ENCODE results near the gene MPZL1.
A peak's percentile ranks its signal among the peaks of the same experiment; 100 is the strongest.
"Not testable (repeated sequence)": the region's sequence is repeated elsewhere in the genome, so short reads cannot be mapped to it uniquely, and the experiment has no call there.

Gene MPZL1

GRCh38 chr1:167812972-167813371 lies 91.2 kb downstream of the MPZL1 start:
- no peak for DNase-seq (ENCODE audit: low spot score)

- DNase-seq (ENCODE audit: low spot score) = no peak
These were observed 93.9 kb downstream of the MPZL1 start for GRCh38 chr1:167815650-167816049.

- DNase-seq (ENCODE audit: low spot score) = peak; percentile 62
These were observed 98.3 kb downstream of the MPZL1 start for GRCh38 chr1:167819849-167820683.

DNA sequence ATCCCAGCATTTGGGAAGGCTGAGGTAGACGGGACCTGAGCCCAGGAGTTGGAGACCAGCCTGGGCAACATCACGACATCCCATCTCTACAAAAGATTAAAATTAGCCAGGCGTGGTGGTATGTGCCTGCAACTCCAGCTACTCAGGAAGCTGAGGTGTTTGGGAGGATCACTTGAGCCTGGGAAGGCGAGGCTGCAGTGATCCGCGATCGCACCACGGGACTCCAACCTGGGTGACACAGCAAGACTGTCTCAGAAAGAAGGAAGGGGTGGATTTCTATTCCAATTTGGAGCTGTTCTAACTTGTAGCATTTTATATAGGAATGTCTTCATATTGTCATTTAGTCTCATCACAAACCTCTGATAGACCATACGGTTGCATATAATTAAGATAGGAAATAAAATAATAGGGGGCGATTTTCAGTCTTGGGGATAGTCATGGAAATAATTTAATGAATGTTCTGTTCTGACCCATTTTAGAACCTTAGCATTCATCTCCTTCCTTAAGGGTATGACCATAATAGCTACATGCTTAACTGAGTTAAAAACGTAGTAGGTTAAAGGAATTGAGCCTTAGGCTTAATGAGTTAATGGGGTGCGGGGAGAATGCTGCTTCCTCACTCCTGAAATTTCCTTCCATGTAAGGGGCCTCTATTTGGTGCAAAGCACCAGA lies 99.0 kb downstream of the MPZL1 start:
- no peak for DNase-seq (ENCODE audit: low spot score)

DNA sequence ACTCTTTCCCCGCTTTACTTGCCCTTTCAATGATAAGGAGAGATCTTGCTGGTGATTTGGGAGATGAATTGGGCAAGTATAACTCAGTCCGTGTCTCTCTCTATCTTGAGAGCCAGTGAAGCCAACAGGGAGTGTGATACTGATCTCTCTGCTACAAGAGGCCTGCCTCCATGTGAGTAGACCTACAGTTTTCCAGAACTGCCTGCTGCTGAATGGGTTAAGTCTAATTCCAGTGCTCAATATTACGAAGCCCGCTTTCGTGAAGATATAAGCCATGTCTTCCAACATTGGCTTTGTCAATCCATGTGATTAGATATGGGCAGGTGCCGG lies 99.5 kb downstream of the MPZL1 start:
- DNase-seq (ENCODE audit: low spot score) = no peak

- DNase-seq (ENCODE audit: low spot score) = no peak
These were observed 100.3 kb downstream of the MPZL1 start for GRCh38 chr1:167821969-167822685.

GRCh38 chr1:167824163-167824794 lies 102.5 kb downstream of the MPZL1 start:
- no peak for DNase-seq (ENCODE audit: low spot score)

DNA sequence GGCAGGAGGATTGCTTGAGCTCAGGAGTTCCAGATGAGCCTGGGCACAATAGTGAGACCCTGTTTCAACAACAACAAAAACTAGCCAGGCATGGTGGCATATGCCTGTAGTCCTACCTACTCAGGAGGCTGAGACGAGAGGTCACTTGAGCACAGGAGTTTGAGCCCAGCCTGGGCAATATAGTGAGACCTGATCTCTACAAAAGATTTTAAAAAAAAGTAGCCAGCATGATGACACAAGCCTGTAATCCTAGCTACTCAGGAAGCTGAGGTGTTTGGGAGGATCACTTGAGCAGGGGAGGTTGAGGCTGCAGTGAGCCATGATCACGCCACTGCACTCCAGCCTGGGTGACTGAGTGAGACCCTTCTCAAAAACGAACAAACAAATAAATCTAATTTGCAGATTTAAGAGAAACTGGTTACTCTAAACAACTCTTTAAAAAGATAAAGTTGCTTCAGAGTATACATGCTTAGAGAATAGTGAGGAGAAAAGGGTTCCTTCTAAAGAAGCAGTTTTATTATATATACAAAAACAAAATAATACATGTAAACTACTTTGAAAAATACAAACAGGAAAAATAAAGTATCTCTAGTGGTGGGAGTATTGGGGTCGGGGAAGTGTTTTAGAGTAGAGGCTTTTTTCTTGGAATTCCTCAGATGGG lies 103.8 kb downstream of the MPZL1 start:
- no peak for DNase-seq (ENCODE audit: low spot score)

- DNase-seq (ENCODE audit: low spot score) = no peak
These were observed 104.3 kb downstream of the MPZL1 start for GRCh38 chr1:167826127-167826526.

- DNase-seq (ENCODE audit: low spot score) = no peak
These were observed 108.1 kb downstream of the MPZL1 start for GRCh38 chr1:167829868-167830267.

GRCh38 chr1:167830668-167831067 lies 108.9 kb downstream of the MPZL1 start:
- not testable (repeated sequence) for DNase-seq (ENCODE audit: low spot score)

GRCh38 chr1:167832693-167833092 lies 110.9 kb downstream of the MPZL1 start:
- DNase-seq (ENCODE audit: low spot score) = no peak

GRCh38 chr1:167833904-167834303 lies 112.1 kb downstream of the MPZL1 start:
- no peak for DNase-seq (ENCODE audit: low spot score)

GRCh38 chr1:167836197-167836596 lies 114.4 kb downstream of the MPZL1 start:
- no peak for DNase-seq (ENCODE audit: low spot score)

- peak; percentile 4 for DNase-seq (ENCODE audit: low spot score)
These were observed 115.5 kb downstream of the MPZL1 start for GRCh38 chr1:167837326-167837725.

DNA sequence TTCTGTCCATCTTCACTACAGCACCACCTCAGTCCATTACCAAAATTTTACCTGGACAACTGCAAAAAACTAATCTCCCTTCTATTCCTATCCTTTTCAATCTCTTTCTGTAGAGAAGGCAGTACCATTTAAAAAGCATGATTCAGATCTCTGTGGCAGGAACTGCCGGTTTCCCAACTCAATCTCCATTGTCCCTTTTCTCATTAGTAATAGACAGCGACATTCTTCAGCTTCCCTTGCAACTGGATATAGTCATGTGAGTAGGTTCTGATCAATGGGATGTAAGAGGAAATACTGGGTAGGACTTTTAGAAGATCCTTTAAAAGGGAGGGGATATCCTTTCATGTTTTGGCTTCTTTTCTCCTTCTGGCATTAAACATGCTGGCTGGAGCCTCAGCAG lies 117.2 kb downstream of the MPZL1 start:
- DNase-seq (ENCODE audit: low spot score) = no peak
